ENCODE data around the gene UNC50.
A peak's percentile ranks its signal among the peaks of the same experiment; 100 is the strongest.

Gene UNC50, protein sequence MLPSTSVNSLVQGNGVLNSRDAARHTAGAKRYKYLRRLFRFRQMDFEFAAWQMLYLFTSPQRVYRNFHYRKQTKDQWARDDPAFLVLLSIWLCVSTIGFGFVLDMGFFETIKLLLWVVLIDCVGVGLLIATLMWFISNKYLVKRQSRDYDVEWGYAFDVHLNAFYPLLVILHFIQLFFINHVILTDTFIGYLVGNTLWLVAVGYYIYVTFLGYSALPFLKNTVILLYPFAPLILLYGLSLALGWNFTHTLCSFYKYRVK

DNA sequence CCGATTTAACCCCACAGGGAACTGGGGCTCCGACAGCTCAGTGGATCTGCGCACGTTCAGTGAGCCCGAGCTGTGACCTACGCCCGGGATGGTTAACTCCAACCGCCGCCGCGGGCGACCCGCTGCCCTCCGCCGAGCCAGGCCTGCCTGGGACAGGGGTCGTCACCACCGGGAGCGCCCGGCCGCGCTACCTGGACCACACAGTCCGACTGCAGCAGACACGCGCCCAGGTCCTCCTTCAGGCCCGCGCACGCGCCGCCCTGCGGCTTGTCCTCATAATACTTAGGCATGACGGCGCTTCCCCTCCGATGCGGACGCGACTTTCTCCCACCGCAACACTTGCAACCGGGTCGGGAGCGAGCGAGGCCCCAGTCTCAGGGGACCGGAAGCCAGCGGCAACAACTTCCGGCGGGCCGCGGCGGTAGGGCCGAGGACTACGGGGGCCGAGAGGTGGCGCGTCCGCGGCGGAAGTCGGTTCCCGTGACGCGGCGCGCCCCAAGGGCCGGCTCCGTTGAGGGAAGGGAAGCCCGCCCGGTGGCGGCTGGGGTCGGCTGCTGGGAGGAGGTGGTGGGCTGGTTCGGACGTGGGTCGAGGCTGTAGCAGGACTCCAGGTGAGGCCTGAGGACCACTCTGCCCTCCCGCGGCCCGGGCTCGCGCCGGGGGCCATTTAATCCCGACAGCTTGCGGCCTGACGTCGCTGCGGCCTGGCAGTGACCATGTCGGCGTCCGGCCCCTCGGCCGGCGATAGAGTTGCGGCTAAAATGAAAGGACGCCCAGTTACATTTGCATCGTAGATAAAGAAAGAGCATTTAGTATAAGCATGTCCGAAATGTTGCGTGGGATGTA lies at the start of gene UNC50, which contains the start of gene COA5:
Gene UNC50 (plus strand): TSS at position 474 of the 846 bp plus-strand sequence. CDS start 1,171 bp downstream, outside the sequence.
Gene COA5 (minus strand): TSS at position 397 of the 846 bp plus-strand sequence. CDS start 107 bp downstream, at position 290.
- peak; percentile 73 for DNase-seq

DNA sequence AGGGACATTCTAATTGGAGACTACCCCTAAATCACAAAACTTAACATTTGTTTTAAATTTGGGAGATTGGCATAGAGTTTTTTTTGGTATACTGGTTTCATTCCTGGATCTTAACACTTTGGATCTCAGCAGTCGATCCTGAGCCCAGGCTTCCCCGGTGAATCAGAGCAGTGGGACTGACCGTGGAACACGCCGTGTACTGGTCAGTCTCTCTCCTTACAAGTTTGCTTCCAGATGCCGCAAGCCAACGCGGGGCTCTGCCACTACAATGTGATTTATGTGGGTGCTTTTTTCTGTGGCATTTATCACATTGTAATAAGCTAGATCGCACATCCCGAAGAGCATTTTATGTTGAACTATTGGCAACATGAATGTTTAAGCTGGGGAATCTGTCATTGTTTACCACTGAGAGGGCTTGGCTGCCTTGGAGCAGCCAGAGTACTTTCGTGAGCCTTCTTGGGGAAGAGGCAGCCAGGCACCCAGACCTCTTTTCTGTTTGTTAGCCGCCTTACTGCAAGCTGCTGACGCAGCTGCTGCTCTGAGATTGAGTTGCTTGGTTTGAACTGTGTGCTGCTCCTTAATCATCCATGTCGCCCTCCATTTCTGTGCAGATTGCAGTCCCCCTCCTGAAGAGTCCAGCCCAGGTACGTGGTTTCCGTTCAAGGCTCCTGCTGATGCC lies 49.4 kb upstream of the UNC50 start:
- no peak for DNase-seq

DNA sequence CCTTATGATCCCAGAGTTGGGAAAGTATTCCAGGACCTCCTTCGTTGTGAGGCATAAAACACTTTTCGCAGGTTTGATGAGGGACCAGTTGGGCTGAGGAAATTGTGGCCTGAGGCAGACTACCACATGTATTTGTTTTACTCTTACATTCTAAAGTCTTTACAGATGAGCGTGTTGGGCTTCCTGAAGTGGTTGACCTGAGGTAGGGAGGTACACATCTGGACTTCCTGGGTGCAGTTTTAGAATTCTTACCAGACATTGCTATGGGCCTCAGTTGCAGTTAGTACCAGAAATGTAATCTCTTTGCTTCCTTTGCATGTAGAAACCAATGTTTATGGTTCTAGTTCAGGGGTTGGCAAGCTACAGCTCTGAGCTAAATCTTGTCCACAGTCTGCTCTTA lies 48.8 kb upstream of the UNC50 start:
- DNase-seq: no peak

DNA sequence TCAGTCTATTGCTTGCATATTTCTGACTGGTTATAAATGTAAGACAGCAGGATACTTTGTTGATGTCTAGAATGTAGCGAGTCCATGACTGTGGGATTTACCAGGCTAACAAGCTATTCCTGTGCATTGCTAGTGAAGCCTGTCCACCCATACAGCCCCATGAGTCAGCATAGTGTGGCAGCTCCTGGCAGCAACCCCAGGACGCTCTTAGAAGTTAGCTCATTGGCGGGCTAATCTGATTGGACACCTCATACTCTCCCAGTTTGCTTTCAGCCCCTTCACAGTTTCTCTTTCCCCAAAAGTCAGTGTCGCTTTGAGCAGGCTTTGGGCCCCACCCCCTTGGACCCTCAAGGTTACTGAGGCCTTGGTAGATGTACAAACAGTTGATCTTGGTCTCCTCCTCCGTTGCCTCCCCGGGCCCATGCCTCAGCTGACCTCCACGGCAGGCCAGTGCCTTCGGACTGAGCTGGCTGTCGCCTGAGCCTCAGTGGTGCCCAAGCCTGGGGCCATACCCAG lies 48.1 kb upstream of the UNC50 start:
- peak; percentile 42 for DNase-seq

DNA sequence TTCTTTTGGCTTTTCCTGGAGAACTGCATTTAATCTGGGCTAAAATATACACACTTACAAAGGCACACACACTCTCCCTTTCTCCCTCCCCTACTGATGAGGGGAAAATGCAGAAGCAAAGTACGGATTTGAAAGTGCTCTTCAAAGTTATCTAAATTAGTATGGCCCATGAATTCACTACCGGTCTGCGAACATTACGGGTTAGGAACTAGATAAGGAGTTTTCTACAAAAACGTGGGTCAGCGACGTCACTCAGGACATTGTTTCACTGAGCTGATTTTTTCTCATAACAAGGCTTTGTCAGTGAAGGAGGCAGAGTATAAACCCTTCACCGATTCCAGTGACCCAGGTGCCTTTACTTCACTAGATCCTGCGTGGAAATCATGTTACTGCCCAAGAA lies 47.4 kb upstream of the UNC50 start:
- DNase-seq: no peak

DNA sequence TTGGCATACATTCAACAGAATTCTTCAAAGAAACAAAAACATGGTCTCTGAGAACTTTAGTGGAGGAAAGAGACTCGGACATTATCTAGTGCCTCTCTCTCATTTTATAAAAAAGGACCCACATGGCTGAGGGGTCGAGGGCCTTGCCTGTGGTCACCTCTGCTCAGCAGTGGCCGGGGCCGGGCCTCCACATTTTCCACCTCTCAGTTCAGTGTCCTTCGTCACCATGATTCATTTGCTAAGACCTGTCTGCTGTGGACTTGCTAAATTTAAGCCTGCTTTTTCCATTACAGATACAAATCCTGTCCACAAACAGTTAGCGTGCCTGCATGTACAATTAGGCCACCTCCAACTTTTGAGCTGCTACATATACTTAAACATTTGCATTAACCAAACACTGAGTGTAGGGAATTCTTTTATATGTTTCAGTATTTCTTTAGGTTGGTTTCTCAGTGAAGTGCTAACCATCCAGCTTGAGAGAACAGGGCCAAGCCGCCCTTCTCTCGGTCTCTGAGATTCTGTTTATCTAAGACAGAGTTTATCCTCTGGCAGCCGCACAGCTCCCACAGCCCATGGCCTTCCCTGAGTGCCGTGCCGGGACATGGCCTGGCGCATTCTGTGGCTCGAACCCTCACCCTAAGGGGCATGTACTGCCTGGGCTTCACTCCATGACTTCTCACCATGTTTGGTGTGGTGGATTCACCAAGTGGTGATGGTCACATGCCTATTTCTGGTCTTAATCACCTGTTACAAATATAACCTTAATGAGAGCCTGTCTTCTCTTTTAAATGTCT lies 46.3 kb upstream of the UNC50 start:
- no peak for DNase-seq

DNA sequence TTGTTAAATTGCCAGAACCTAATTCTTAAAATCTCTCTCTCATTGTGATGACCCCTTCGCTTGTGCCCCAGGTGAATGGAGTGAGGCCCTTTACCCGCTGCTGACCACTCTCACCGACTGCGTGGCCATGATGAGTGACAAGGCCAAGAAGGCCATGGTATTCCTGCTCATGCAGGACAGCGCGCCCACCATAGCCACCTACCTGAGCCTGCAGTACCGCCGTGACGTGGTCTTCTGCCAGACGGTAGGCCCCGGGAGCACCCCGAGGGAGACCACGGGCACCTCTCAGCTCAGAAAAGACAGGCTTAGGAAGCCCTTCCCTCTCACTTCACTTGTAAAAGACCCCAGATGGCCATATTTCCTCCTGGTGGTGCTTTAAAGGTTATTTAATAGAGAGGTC lies 45.0 kb upstream of the UNC50 start:
- DNase-seq: no peak

DNA sequence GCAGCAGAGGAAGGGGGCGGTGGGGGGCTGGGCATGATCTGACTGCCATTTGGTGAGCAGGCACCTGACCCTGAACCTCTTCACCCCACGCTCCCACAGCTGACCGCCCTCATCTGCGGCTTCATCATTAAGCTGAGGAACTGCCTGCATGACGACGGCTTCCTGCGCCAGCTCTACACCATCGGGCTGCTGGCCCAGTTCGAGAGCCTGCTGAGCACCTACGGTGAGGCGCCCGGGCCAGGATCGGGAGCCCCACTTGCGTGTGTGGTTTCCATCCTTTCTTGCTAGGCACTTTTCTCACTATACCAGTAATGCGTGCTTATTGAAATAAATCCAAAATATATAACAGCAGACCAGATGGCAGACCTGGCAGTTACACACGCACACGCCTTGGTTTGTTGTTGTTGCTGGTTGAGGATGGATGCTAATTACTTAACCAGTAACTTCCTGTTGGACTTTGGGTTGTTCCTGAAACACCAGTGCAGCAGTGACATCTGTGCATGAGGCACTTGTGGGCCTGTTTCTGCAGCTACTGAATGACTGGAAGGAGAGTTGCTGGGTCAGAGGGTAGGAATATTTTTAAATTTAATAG lies 43.8 kb upstream of the UNC50 start:
- no peak for DNase-seq

DNA sequence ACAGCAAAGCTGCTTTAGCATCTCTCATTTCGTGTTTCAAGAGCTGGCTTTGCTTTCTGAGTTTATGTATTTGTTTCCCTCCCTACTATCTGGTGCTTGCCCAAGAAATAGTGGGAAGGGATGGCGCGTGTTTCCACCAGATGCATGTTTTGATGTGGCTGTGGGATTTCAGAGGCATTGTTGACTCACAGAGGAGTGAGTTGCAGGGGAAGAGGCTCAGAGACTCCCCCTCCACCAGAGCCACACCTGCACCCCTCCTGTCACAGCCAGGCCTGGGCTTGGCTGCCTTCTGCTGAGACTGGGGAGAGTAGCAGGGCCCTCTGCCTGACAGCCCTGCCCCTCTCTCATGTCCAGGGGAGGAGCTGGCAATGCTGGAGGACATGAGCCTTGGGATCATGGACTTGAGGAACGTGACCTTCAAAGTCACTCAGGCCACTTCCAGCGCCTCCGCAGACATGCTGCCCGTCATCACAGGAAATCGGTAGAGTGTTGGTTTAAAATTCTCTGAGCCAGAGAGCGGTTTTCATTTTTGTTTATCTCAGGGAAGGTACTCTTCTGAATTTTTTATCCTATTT lies 43.0 kb upstream of the UNC50 start:
- no peak for DNase-seq

DNA sequence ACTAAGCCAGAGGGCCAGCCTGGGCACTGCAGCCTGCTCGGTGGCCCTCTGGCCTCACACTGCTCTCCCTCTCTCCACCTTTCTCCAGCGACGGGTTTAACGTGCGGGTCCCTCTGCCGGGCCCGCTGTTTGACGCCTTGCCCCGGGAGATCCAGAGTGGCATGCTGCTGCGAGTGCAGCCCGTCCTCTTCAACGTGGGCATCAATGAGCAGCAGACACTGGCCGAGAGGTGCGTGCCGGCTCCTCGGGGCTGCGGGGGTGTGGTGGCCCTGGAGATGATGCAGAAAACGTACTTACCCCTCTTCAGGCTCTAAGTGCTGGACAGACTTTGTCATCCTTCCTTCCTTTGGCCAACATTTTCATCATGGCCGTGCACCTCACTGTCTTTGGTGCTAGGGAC lies 42.4 kb upstream of the UNC50 start:
- DNase-seq: no peak

DNA sequence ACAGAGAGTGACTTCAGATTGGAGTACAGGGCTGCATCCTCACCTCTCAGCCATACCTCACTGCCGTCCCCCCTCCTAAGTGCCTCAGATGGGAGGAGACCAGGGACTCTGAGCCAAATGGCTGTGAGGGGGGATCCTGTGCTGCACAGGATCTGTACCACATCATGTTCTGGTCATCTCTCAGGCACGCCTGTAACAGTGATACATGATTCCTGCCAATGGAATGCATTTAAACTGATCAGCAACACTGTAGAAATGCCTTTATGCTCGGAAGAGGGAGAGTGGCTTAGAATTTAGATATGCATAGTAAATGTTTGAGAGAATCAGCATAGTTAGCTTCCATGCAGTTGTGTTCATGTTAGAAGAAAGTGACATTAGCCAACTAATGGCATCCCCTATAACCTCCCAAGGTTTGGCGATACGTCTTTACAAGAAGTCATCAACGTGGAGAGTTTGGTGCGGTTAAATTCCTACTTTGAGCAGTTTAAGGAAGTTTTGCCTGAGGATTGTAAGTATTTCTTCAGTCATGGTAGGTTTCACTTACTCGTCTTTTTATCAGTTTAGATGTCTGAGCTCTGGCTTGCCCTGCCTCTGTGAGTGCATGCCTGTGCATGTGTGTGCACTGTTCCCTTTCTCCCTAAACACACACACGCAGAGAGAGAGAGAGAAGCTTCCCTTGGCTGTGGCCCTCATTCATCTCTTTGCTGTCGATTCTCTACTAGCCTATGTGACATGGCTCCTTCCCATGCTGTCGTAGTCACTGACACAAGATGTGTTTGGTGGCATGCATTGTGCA lies 40.0 kb upstream of the UNC50 start:
- DNase-seq: no peak

DNA sequence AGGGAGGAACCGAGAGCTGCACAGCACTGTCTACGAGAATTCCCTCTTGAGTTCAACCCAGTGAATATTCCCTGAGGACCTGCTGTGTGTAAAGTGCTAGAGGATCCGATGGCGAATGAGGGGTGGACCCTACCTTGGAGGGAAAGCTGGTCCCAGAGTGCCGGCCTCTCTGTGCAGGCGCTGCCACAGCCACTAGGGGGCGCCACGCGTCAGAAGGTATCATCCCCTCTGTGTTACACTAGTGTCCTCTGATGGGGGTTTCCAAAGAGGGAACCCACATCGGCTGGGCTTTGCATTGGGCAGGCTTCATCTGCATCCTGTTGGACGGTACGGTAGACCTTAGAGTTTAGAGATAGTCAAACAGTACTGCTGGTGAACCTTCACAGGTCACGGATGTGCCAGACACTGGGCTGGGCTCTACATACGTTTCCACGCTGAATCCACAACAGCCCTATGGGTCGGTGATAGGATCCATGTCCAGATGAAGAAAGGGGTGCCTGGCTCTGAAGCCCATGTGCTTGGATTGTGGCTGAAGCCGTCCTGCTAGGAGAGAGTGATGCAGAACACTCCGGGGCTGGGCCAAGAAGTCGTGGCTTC lies 39.1 kb upstream of the UNC50 start:
- DNase-seq: no peak

DNA sequence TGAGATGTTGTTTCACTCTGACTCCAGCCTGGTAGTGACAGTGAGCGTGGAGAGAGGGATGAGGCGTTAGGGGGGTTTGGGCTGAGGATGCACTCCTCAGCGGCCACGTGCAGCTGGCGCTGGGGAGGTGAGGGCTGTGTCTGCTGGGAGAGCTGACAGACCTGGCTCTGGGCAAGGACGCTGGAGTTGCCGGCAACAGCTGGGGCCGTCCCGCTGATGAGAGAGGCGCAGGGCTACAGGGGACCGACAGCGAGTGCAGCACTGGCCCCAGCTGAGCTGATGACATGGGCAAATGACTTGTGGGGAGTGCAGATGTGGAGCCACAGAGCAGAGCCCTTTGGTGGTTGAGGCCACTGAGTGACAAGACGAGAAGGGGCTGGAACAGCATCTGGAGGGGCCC lies 38.5 kb upstream of the UNC50 start:
- no peak for DNase-seq

DNA sequence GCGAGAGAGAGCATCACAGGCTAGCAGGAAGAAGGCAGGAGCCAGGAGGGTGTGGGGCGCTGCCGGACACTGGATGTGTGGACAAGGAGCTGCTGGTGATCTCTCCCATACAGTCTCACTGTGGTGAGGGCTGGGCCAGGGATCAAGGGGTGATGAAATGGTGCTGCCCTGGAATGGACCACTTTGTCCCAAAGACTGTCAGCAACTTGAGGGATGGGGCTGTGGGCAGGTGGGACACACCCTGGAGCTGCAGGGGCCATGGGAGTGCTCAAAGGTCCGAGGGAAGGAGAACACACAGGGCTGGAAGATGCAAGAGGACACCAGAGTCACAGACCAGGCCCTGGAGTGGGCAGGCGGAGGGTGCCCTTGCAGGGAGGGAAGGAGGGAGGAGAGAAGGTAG lies 38.0 kb upstream of the UNC50 start:
- DNase-seq: no peak

DNA sequence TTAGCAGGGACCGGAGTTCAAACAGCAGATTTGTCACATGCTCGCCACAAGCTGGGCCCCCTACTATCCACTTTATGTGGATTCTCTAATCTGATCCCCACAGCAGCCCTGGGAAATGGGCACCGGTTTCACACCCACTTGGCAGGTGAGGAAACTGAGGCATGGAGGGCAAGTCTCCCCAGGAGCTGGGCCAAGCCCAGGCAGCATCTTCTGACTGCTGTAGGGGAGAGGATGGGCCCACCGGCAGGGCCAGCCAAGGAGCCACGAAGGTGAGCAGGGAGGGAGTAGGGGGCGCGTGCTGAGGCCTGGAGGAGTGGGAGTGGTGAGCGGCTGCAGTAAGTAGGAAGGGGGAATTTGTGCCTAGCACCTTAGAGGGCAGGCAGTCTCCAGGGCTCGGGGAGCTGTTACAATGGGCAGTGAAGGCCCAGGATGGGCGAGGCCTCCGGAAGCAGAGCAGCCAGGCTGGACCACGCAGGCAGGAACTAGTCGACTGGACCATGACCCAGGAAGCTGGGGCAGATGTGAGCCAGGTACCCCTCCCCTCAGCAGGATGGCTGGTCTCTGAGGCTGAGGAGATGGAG lies 37.2 kb upstream of the UNC50 start:
- DNase-seq: no peak

DNA sequence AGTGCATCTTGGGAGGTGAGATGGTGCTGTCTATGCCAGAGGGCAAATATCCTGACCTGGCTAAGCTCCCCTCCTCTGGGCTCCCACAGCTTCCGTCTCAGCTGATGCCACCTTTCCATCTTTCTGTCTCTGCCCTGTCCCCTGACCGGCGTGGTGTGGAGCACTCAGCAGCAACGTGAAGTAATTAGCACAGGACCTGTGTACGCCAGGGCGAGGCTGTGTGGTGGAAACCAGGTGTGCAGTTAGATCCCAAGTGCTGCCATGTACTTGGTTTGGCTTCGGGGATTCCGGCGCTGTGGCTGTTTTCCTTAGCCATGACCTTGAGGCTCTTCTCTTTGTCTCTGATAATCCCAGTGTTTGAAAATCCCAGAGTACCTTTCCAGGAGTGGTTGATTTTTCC lies 36.6 kb upstream of the UNC50 start:
- no peak for DNase-seq

DNA sequence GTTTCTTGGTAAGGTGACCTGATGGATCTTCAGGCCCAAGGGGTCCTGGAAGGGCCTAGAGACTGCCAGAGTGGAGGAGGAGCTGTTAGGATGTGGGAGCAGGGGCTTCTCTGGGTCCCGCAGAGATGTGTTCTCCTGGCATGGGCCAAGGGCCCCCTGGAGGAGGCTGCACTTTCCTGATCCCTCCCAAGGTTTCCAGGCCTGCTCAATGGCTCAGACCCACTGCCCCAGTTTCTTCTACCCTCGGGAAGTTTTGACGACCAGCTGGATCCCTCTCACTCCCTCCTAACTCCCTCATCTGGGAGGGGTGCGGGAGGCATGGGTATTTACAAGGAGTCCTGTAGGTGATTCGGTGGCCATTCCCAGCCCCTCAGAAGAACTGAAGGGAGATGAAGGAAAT lies 36.2 kb upstream of the UNC50 start:
- no peak for DNase-seq

DNA sequence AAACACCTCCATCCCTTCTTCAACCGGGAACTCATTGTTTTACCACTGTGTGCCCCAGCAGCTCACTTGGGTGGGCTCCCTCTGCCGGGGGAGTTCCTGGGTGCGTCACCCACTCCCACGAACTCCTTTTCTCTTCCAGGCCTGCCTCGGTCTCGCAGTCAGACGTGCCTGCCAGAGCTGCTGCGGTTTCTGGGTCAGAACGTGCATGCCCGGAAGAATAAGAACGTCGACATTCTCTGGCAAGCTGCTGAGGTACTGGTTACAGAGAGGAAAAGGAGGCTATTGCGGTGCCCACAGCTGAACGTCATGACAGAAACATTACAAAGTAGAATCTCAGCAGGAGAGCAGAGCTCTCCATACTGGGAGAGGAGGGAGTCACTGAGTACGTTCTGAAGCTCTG lies 35.7 kb upstream of the UNC50 start:
- DNase-seq: no peak

DNA sequence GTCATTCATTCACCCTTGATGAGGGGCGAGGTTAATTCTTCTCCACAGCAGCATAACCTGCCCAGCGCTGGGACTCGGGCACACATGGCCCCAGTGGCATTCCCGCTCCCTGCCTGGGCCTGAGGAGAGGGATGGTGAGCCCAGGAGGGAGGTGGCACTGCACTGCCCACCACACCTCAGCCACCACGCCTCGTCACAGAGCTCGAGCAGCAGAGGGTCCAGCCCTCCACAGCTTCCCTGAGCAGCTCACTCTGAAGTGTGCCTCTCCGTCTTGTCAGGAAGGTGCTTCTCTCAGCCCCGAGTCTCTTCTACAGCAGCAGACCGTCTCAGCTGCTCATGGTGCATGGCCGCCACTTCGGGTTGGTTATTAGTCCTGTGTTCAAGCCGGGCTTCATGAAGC lies 35.0 kb upstream of the UNC50 start:
- DNase-seq: no peak

DNA sequence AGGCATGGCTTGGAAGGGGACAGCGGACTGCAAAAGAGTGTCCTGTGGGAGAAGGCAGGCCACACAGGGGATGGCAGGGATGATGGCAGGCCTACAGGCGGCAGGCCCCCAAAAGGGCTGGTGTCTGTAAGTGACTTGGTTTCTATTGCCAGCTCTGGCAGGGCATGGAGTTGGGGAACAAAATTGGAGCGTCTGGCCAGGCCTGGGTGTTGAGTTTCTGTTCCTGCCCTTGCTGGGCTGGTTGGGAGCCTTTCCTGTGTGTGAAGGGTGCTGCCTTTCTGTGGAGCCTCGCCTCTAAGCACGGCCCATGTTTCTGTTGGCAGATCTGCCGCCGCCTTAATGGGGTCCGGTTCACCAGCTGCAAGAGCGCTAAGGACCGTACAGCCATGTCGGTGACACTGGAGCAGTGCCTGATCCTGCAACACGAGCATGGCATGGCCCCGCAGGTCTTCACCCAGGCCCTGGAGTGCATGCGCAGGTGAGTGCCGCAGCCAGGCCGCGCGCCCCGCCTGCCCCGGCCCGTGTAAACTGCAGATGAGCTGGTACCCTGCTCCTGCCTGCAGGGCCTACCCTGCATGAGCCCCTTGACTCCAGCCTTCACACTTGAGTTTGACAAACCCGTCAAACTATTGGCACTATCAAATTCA lies 31.6 kb upstream of the UNC50 start:
- DNase-seq: no peak

Measured in kidney glomerular epithelial cell (primary cell).